Measurements from ENCODE around the gene P2RY12. TPM values are rescaled to one million over a fixed set of nuclear protein-coding genes. Genes with fewer than 3 reads are reported as not detected.

The P2RY12 gene
- total RNA-seq, 1 donor: 0.18 TPM

- H3K4me3 ChIP-seq (ENCODE audit: low read depth, low read length): no peak overlapping the region
- no peak for TF ChIP-seq CTCF (IDR thresholded peaks at IDR 0.05; ENCODE audit: insufficient read depth, low read length)
- DNase-seq (ENCODE audit: low read depth): no peak
Measured at GRCh38 chr3:151289445-151289844, 95.1 kb downstream of the P2RY12 start.

Other genes with a start within 250 kb of the P2RY12 start
- not detected in 2 replicates for gene GPR171, start 181.5 kb downstream of the P2RY12 start, total RNA-seq (ENCODE audit: low replicate concordance)
- gene P2RY14, start 106.2 kb downstream of the P2RY12 start, total RNA-seq (ENCODE audit: low replicate concordance): 0.41 TPM in 1 of 2 replicates, not detected in the other
- gene GPR87, start 67.9 kb downstream of the P2RY12 start, total RNA-seq (ENCODE audit: low replicate concordance): 0.18 TPM in 1 of 2 replicates, not detected in the other
- gene P2RY13, start 55.2 kb downstream of the P2RY12 start, total RNA-seq (ENCODE audit: low replicate concordance): not detected in 2 replicates
- 8.0 and 47.6 TPM in 2 replicates for gene IGSF10, start 76.3 kb upstream of the P2RY12 start, total RNA-seq (ENCODE audit: low replicate concordance)